Mesothelial cell of epicardium (in vitro differentiated cells): ENCODE measurements around the gene FMO1. TPM values are rescaled to one million over a fixed set of nuclear protein-coding genes. Genes with fewer than 3 reads are reported as not detected.
"Not testable (repeated sequence)": the region's sequence is repeated elsewhere in the genome, so short reads cannot be mapped to it uniquely, and the experiment has no call there.

ENCODE experiments used
- DNase-seq, 2 experiments: peaks; one replicate each; pipeline ENCODE4 v3.0.0; 2021; ENCODE audit warnings: low spot score in 2 of 2; ENCODE audit not compliant: unreplicated experiment in 2 of 2
- H3K27ac Mint-ChIP-seq: 2 replicates; pipeline ENCODE4 v1.8.0; 2021; ENCODE audit warnings: mixed read lengths
- H3K27me3 Mint-ChIP-seq: 2 replicates; pipeline ENCODE4 v1.8.0; 2021; ENCODE audit warnings: low read depth, mixed read lengths
- H3K36me3 Mint-ChIP-seq: 2 replicates; pipeline ENCODE4 v1.8.0; 2021; ENCODE audit warnings: mixed read lengths
- H3K4me1 Mint-ChIP-seq: 2 replicates; pipeline ENCODE4 v1.8.0; 2021; ENCODE audit warnings: mixed read lengths
- H3K4me3 Mint-ChIP-seq: 2 replicates; pipeline ENCODE4 v1.8.0; 2021; ENCODE audit warnings: mild to moderate bottlenecking, moderate library complexity, mixed read lengths
- H3K9me3 Mint-ChIP-seq: 2 replicates; pipeline ENCODE4 v1.8.0; 2021; ENCODE audit warnings: mixed read lengths
- CTCF ChIP-seq: fragments of 200-600 bp; sonication (generic); IDR thresholded peaks from one replicate; pipeline ENCODE4 v1.5.0; 2021; ENCODE audit warnings: antibody characterized with exemption; ENCODE audit not compliant: unreplicated experiment
- total RNA-seq: library from RNA; stranded (reverse); gene quantifications from 3 replicates; pipeline ENCODE4 v1.2.1, GENCODE V29; 2021

The FMO1 gene
- total RNA-seq, 1 donor from 2014 or later, result not detected

DNA sequence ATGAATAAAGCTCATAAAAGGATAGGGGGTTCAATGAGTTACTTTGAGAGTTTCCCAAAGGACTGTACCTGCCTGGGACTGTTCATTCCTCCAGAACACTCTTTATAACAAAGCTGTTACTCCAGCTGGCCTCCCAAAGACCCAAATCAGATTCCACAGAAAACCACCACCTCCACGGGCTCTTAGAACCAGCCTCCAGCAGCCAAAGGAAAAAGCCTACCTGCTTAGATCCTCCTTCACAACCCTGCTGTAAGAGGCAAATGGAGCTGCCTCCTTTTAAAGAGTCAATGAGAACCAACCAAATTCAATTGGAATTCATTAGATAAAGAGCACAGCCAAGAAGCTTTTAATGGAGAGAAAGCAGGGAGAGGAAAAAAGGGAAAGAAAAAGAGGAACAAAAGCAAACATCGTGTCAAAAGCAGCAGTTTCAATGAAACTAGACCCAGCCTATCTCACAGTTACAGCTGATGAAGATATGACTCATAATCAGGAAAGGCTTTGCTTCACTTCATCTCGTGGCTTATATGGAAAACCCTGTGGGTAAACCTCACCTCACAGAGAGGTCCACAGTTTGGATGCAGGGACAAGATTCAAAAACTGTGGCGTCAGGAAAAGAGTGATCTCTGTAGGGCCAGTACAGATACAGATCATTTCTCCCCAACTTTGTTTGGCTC is 37.9 kb downstream of the FMO1 start:
- DNase-seq, result no peak
- H3K36me3 Mint-ChIP-seq, result no peaks in the 10 kb centered on the region
- H3K27ac Mint-ChIP-seq, result no peak overlapping the region
- no peaks in the 10 kb centered on the region for H3K4me1 Mint-ChIP-seq
- no peak overlapping the region for H3K4me3 Mint-ChIP-seq
- H3K9me3 Mint-ChIP-seq, result no peaks in the 10 kb centered on the region
- H3K27me3 Mint-ChIP-seq, result no peaks in the 10 kb centered on the region
- no peak for TF ChIP-seq CTCF

- H3K27me3 Mint-ChIP-seq, result no peaks in the 10 kb centered on the region
- H3K27ac Mint-ChIP-seq, result no peak overlapping the region
- H3K36me3 Mint-ChIP-seq, result no peaks in the 10 kb centered on the region
- DNase-seq, result no peak
- H3K4me3 Mint-ChIP-seq, result no peak overlapping the region
- H3K9me3 Mint-ChIP-seq, result no peaks in the 10 kb centered on the region
- peaks cover 3% of the 10 kb centered on the region for H3K4me1 Mint-ChIP-seq
- no peak for TF ChIP-seq CTCF
Observed at GRCh38 chr1:171290621-171291020, 42.3 kb downstream of the FMO1 start.

- Mint-ChIP-seq H3K4me3 (no peak overlapping the region), H3K4me1 (peaks cover 3% of the 10 kb centered on the region), H3K9me3 (no peaks in the 10 kb centered on the region), H3K36me3 (no peaks in the 10 kb centered on the region), H3K27ac (no peak overlapping the region), H3K27me3 (no peaks in the 10 kb centered on the region)
- TF ChIP-seq CTCF, result no peak
- DNase-seq, result no peak
Observed at GRCh38 chr1:171292799-171293198, 44.5 kb downstream of the FMO1 start.

DNA sequence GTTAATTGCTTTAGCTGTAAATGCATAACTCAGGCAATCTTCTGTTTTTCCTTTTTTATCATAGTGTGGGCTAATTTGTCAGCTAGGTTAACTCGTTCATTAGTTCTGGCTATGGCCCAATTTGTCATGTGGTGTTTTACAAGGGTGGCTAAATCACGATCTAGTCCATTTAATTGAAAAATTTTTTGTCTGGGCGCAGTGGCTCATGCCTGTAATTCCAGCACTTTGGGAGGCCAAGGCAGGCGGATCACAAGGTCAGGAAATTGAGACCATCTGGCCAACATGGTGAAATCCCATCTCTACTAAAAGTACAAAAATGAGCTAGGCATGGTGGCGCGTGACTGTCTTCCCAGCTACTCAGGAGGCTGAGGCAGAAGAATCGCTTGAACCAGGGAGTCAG is 47.1 kb downstream of the FMO1 start:
- not testable (repeated sequence) for H3K27me3 Mint-ChIP-seq, H3K4me1 Mint-ChIP-seq, DNase-seq, H3K36me3 Mint-ChIP-seq, H3K9me3 Mint-ChIP-seq, H3K27ac Mint-ChIP-seq, H3K4me3 Mint-ChIP-seq

GRCh38 chr1:171295821-171296220 is 47.5 kb downstream of the FMO1 start:
- DNase-seq, result no peak
- H3K27ac Mint-ChIP-seq, result no peak overlapping the region
- TF ChIP-seq CTCF, result no peak
- H3K27me3 Mint-ChIP-seq, result no peaks in the 10 kb centered on the region
- H3K4me3 Mint-ChIP-seq, result no peak overlapping the region
- H3K9me3 Mint-ChIP-seq, result peaks cover 12% of the 10 kb centered on the region
- H3K36me3 Mint-ChIP-seq, result peaks cover 7% of the 10 kb centered on the region
- peaks cover 3% of the 10 kb centered on the region for H3K4me1 Mint-ChIP-seq

DNA sequence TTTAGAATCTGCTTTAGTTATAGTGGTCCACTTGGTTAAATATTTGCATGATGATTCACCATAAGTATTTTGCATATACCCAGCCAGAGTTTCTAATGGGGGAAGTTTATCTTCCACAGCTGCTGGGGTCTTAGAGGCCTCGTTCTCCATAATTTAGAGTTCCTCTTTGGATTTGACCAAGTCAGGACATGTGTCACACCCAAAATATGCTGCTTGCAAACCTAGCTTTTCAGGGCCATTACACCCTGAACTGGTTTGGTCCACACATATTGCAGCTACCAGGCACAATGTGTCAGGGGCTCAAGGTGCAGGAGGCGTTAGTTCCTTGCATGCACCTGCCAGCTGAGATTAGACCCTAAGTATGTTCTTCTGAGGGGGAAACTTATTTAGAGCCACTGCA is 48.6 kb downstream of the FMO1 start:
- H3K27ac Mint-ChIP-seq, result no peak overlapping the region
- H3K27me3 Mint-ChIP-seq, result no peaks in the 10 kb centered on the region
- no peak for TF ChIP-seq CTCF
- no peak overlapping the region for H3K4me3 Mint-ChIP-seq
- H3K4me1 Mint-ChIP-seq, result peaks cover 3% of the 10 kb centered on the region
- peaks cover 7% of the 10 kb centered on the region for H3K36me3 Mint-ChIP-seq
- no peak for DNase-seq
- peaks cover 23% of the 10 kb centered on the region for H3K9me3 Mint-ChIP-seq
